ENCODE measurements around the gene IHH.

Gene IHH

DNA sequence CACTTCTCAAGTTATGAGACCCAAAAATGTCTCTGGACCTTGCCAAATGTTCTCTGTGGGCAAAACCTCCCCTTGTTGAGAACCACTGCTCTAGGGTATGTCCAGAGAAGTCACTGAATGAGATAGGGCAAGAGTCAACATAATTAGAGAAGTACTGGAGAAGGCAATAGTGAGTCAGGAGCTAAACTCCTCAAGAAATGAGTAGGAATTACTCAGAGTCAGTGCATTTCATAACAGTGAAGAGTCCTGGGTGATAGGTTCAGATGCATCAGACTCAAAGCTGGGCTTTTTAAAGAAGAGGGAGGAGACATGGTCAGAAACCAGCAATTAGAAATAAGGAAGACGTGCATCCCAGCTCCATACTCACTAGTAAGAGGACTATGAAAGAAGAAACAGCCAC is 38.6 kb upstream of the IHH start:
- no peak for TF ChIP-seq SIN3A (IDR thresholded peaks at IDR 0.05; ENCODE audit: borderline replicate concordance, insufficient read depth, low read length)
- no peak for TF ChIP-seq POLR2AphosphoS5 (IDR thresholded peaks at IDR 0.05; ENCODE audit: low read depth, low read length)
- TF ChIP-seq TAF1 (IDR thresholded peaks at IDR 0.05; ENCODE audit: borderline replicate concordance, insufficient read depth, low read length): no peak
- TF ChIP-seq, protein P1, sequence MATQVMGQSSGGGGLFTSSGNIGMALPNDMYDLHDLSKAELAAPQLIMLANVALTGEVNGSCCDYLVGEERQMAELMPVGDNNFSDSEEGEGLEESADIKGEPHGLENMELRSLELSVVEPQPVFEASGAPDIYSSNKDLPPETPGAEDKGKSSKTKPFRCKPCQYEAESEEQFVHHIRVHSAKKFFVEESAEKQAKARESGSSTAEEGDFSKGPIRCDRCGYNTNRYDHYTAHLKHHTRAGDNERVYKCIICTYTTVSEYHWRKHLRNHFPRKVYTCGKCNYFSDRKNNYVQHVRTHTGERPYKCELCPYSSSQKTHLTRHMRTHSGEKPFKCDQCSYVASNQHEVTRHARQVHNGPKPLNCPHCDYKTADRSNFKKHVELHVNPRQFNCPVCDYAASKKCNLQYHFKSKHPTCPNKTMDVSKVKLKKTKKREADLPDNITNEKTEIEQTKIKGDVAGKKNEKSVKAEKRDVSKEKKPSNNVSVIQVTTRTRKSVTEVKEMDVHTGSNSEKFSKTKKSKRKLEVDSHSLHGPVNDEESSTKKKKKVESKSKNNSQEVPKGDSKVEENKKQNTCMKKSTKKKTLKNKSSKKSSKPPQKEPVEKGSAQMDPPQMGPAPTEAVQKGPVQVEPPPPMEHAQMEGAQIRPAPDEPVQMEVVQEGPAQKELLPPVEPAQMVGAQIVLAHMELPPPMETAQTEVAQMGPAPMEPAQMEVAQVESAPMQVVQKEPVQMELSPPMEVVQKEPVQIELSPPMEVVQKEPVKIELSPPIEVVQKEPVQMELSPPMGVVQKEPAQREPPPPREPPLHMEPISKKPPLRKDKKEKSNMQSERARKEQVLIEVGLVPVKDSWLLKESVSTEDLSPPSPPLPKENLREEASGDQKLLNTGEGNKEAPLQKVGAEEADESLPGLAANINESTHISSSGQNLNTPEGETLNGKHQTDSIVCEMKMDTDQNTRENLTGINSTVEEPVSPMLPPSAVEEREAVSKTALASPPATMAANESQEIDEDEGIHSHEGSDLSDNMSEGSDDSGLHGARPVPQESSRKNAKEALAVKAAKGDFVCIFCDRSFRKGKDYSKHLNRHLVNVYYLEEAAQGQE (IDR thresholded peaks at IDR 0.05; ENCODE audit: insufficient read depth in 1 of 2, low read depth in 2 of 2, low read length in 2 of 2): no peak
- TF ChIP-seq FOXP2 (optimal IDR thresholded peaks at IDR 0.05; ENCODE audit: borderline replicate concordance, extremely low read depth, extremely low read length, insufficient read depth): no peak

DNA sequence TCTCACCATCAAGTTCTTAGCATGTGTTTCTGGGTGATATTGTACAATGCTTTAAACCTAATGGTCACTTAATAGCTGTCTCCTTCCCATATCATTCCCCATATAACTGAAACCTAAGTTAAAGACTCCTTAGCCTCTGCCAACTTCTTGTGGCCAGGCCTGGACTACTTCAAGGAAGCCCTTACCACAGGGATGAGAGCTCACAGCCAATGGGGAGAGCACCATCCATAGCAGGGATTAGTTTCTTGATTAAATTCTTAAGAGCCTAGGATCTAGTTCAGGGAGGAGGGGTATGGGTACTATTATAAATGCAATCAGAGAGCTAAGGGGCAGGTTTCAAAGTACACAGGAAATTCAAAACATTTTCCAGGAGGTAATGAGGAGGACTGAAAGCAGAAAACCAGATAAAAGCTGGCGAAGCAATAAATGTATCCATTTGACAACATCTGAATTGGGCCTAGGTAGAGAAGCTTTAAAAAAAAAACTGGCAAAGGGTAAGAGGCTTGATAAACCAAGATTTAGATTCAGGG is 34.8 kb upstream of the IHH start:
- TF ChIP-seq SIN3A (IDR thresholded peaks at IDR 0.05; ENCODE audit: borderline replicate concordance, insufficient read depth, low read length) (no peak), FOXP2 (optimal IDR thresholded peaks at IDR 0.05; ENCODE audit: borderline replicate concordance, extremely low read depth, extremely low read length, insufficient read depth) (no peak), POLR2AphosphoS5 (IDR thresholded peaks at IDR 0.05; ENCODE audit: low read depth, low read length) (no peak), TAF1 (IDR thresholded peaks at IDR 0.05; ENCODE audit: borderline replicate concordance, insufficient read depth, low read length) (no peak)
- TF ChIP-seq, protein P1 (IDR thresholded peaks at IDR 0.05; ENCODE audit: insufficient read depth in 1 of 2, low read depth in 2 of 2, low read length in 2 of 2): no peak

DNA sequence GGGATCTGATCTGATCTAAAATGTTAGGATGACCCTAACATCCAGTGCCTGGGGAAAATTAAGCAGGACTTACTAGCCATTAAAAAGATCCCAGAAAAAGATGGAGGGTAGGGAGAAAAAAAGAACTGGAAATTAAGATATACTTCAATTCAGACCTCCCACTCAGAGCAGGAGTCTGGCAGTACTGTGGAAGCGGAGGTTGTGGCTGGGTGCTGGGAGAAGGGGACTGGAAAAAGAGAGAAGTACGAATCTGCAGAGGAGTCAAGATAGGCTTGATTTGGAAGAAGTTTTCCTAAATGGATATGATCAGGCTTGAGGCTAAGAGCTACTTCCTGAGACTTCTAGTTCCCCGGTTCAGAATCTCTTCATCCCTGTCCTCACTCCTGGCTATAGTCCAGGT is 33.5 kb upstream of the IHH start:
- TF ChIP-seq, protein P1 (IDR thresholded peaks at IDR 0.05; ENCODE audit: insufficient read depth in 1 of 2, low read depth in 2 of 2, low read length in 2 of 2): no peak
- TF ChIP-seq TAF1 (IDR thresholded peaks at IDR 0.05; ENCODE audit: borderline replicate concordance, insufficient read depth, low read length) (no peak), FOXP2 (optimal IDR thresholded peaks at IDR 0.05; ENCODE audit: borderline replicate concordance, extremely low read depth, extremely low read length, insufficient read depth) (no peak), POLR2AphosphoS5 (IDR thresholded peaks at IDR 0.05; ENCODE audit: low read depth, low read length) (no peak), SIN3A (IDR thresholded peaks at IDR 0.05; ENCODE audit: borderline replicate concordance, insufficient read depth, low read length) (no peak)

DNA sequence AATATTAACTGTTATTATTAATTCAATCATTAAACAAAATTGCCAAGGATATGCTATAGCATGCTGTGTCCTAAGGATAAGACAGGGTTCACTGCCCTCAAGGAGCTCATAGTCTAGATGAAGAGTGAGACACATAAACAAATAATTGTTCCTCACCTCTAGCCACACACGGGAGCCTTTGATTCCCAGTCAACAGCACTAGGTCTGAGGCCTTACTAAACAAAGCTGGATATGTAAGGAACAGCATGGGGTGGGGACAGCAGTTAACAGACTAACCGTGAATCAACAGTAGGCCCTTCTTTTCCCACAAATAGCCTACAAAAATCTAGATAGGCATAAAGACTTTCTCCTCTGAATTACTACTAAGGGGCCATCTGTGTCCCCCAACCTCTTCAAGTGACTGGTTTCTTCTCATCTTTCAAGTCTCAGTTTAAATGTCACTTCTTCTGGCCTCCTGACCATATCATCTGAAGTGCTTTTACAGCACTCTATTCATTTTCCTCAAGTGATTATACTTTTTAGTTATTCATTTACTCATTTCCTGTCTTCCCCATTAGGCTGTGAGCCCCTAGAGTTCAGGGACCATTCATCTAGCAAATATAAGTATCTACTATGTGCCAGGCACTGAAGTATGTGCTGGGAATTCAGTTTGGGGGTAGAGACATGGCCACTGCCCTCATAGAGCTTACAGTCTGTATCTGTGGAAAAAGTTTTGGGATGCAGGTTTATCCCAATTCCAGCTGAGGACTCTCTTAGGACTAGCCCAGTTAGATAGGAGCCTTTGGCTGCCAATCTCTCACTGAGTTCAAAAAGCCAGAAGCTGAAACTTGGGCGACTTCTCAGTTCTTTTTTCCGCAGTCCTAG is 29.9 kb upstream of the IHH start:
- no peak for TF ChIP-seq FOXP2 (optimal IDR thresholded peaks at IDR 0.05; ENCODE audit: borderline replicate concordance, extremely low read depth, extremely low read length, insufficient read depth)

DNA sequence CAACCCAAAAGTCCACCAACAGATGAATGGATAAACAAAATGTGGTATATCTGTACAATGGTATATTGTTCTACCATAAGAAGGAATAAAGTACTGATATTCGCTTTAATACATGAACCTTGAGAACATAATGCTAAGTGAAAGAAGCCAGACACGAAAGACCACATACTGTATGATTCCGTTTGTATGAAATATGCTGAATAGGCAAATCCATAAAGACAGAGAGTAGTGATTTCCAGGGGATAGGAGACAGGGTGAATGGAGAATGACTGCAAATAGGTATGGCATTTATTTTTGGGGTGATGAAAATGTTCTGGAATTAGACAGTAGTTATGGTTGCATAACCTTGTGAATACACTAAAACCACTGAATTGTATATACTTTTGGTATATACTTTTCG is 28.6 kb upstream of the IHH start:
- no peak for TF ChIP-seq TAF1 (IDR thresholded peaks at IDR 0.05; ENCODE audit: borderline replicate concordance, insufficient read depth, low read length)
- TF ChIP-seq, protein P1 (IDR thresholded peaks at IDR 0.05; ENCODE audit: insufficient read depth in 1 of 2, low read depth in 2 of 2, low read length in 2 of 2): no peak
- TF ChIP-seq SIN3A (IDR thresholded peaks at IDR 0.05; ENCODE audit: borderline replicate concordance, insufficient read depth, low read length): no peak
- TF ChIP-seq POLR2AphosphoS5 (IDR thresholded peaks at IDR 0.05; ENCODE audit: low read depth, low read length): no peak
- TF ChIP-seq FOXP2 (optimal IDR thresholded peaks at IDR 0.05; ENCODE audit: borderline replicate concordance, extremely low read depth, extremely low read length, insufficient read depth): no peak

All from PFSK-1 (cell line).